Cardiac ventricle fibroblast (primary cell): ENCODE results near the gene ZNF695. TPM values are rescaled to one million over a fixed set of nuclear protein-coding genes. Genes with fewer than 3 reads are reported as not detected.

Experiments
- total RNA-seq: library from RNA; depleted of rRNA; stranded (reverse); fragments of >200 nt; gene quantifications from 2 replicates; pipeline ENCODE4 v1.2.3, GENCODE V29; 2015

ZNF695 gene
- total RNA-seq: 0.20 and 0.50 TPM in 2 replicates

DNA sequence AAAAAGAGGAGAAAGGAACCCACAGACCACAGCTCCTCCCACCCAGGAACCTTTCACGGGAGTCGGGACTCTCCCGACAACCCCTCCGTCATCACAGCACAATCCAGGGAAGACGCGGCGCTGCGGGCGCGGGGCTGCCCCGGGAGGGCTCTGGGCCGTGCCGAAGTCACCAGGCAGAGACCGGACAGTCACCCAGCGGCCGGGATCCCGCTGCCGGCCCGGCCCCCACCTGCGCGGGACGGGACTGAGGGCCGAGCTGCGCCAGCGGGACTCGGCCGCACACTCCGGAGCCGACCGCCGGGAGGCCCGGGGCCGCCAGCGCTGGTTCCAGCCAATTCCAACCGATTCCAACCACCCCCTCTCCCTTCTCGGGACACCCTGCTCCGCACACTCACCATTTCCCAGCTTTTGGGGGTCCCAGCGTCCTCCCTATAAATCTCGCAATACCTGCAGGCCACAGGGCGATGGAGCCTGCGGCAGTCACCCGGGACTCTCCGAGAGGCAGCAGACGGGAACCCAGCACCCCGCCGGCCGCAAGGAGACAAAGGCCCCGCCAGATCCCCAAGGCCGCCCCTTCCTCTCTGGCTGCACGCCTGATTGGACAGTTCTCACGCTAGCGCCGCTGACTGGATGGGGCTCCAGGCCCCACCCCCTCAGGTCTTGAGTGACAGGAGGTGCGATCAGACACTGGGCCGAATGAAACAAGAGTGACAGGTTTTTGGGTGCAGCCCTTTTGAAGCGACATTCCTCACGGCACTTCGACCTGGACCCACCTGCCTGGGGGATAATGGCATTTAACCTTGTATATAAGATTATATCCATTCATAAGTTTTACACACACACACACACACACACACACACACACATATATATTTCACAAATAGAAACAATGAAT lies at the start of gene ZNF695:
TSS of gene ZNF695 (minus strand) at position 547 of the 895 bp plus-strand sequence. CDS start at position 398, 149 bp downstream.

Other genes starting within 250 kb of the ZNF695 start
- gene AHCTF1, start 76.1 kb downstream of the ZNF695 start, total RNA-seq: 30.6 and 32.8 TPM in 2 replicates
- 0.87 and 1.9 TPM in 2 replicates for gene ZNF670, start 70.8 kb upstream of the ZNF695 start, total RNA-seq
- gene ZNF669, start 96.3 kb upstream of the ZNF695 start, total RNA-seq: 9.8 and 14.5 TPM in 2 replicates
- gene ZNF124, start 164.0 kb upstream of the ZNF695 start, total RNA-seq: 6.9 and 9.1 TPM in 2 replicates
- not detected in 2 replicates for gene VN1R5, start 248.0 kb upstream of the ZNF695 start, total RNA-seq